CD4-positive, alpha-beta T cell treated with Interleukin-4 for 4 hours (primary cell): ENCODE results near the gene SLC39A12.

ENCODE experiments used
- DNase-seq: peaks from one replicate; pipeline ENCODE4 v3.0.0-alpha.2; 2020

The SLC39A12 gene

GRCh38 chr10:17965649-17966235 lies 14.0 kb downstream of the SLC39A12 start:
- no peak for DNase-seq

GRCh38 chr10:17974505-17974904 lies 22.8 kb downstream of the SLC39A12 start:
- DNase-seq = no peak

GRCh38 chr10:17980846-17981565 lies 29.3 kb downstream of the SLC39A12 start:
- no peak for DNase-seq

GRCh38 chr10:17981766-17982380 lies 30.2 kb downstream of the SLC39A12 start:
- no peak for DNase-seq

GRCh38 chr10:17984056-17984455 lies 32.3 kb downstream of the SLC39A12 start:
- DNase-seq = no peak

- DNase-seq = no peak
Observed at GRCh38 chr10:17984563-17984962, 32.8 kb downstream of the SLC39A12 start.

GRCh38 chr10:17989908-17990767 lies 38.4 kb downstream of the SLC39A12 start:
- no peak for DNase-seq

GRCh38 chr10:17992266-17992665 lies 40.5 kb downstream of the SLC39A12 start:
- no peak for DNase-seq

- DNase-seq = no peak
Observed at GRCh38 chr10:17993361-17993760, 41.6 kb downstream of the SLC39A12 start.

GRCh38 chr10:18000601-18001000 lies 48.9 kb downstream of the SLC39A12 start:
- no peak for DNase-seq

GRCh38 chr10:18005445-18005780 lies 53.7 kb downstream of the SLC39A12 start:
- no peak for DNase-seq

GRCh38 chr10:18005781-18006456 lies 54.2 kb downstream of the SLC39A12 start:
- DNase-seq = no peak

GRCh38 chr10:18008986-18009385 lies 57.3 kb downstream of the SLC39A12 start:
- no peak for DNase-seq

GRCh38 chr10:18010050-18010449 lies 58.3 kb downstream of the SLC39A12 start:
- DNase-seq = no peak

GRCh38 chr10:18020523-18020922 lies 68.8 kb downstream of the SLC39A12 start:
- no peak for DNase-seq

- no peak for DNase-seq
Observed at GRCh38 chr10:18021725-18022480, 70.2 kb downstream of the SLC39A12 start.

- DNase-seq = no peak
Observed at GRCh38 chr10:18043148-18044006, 91.7 kb downstream of the SLC39A12 start.

- DNase-seq = no peak
Observed at GRCh38 chr10:18044976-18045720, 93.4 kb downstream of the SLC39A12 start.

GRCh38 chr10:18056583-18056982 lies 104.9 kb downstream of the SLC39A12 start:
- no peak for DNase-seq

- no peak for DNase-seq
Observed at GRCh38 chr10:18059826-18060559, 108.3 kb downstream of the SLC39A12 start.
